ENCODE data around the gene CTNNB1. TPM values are rescaled to one million over a fixed set of nuclear protein-coding genes. Genes with fewer than 3 reads are reported as not detected.
A peak's percentile ranks its signal among the peaks of the same experiment; 100 is the strongest.

The CTNNB1 gene
- total RNA-seq, 3 donors from 2014 or later (not counting 1 experiment from before 2014, with no cell fraction given), result 213 to 258 (median 230) TPM

GRCh38 chr3:41164777-41165176 is 34.5 kb upstream of the CTNNB1 start:
- Histone ChIP-seq H3K27ac (ENCODE audit: low read length) (no peak overlapping the region), H3K27me3 (ENCODE audit: control insufficient read depth, insufficient read depth, low read length) (peaks cover 7% of the 10 kb centered on the region), H3K4me3 (ENCODE audit: low read length) (no peak overlapping the region), H3K36me3 (ENCODE audit: control insufficient read depth, insufficient read depth, low read length) (no peaks in the 10 kb centered on the region), H3K9me3 (ENCODE audit: control insufficient read depth, insufficient read depth, low read length) (no peaks in the 10 kb centered on the region), H3K4me1 (ENCODE audit: control insufficient read depth, insufficient read depth, low read length) (no peaks in the 10 kb centered on the region)
- TF ChIP-seq CTCF (IDR thresholded peaks at IDR 0.05), result no peak
- no peaks in the 10 kb centered on the region for H3K9me3 Mint-ChIP-seq
- no peak for DNase-seq
- peaks cover 11 to 34% of the 10 kb centered on the region in 2 donors for H3K27me3 Mint-ChIP-seq (ENCODE audit: low read depth in 2 of 2)
- peaks cover 0 to 8% of the 10 kb centered on the region in 2 donors for H3K4me1 Mint-ChIP-seq
- H3K4me3 Mint-ChIP-seq, result no peak overlapping the region
- no peak for ATAC-seq
- 69% methylated on average over 2 of the region's 2 CpGs for WGBS (ENCODE audit: insufficient coverage)
- H3K27ac Mint-ChIP-seq, result no peak overlapping the region
- intact Hi-C loops (cut with micrococcal nuclease), result no loop called here
- H3K36me3 Mint-ChIP-seq, result no peaks in the 10 kb centered on the region

DNA sequence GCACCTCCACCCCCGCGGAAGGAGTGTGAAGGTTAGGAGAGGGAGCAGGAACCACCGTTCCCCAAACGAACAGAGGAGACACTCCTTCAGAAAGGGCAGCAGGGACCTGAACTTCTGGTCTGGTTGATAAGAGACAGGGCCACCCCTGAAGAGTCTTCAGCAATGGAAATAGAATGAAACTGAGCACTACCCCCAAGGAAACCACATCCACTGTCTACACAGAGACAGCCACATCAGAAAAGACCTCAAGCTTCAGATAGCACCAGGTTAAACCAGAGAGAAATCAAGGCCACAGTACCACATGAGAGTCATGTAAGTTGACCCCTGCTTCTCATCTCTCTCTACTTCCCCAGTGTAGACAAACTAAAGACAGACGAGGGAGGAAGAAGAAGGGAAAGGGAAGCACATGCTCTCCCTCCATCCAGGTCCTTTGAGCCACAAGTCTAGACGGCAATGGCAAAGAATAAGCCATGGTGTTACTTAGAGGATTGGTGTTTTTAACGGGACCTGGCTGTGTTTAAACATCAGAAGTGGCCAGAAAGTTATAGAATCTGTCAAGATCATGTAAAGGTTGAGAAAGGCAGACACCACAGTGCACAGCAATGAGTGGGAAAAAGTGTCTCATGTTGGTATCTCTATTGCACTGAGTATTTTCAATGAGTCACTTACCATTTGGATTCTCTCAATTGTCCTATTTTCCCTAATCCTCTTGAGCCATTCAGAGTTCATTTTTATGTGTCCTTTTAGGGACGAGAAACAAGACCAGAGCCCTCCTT is 31.4 kb upstream of the CTNNB1 start:
- Mint-ChIP-seq H3K27ac (no peak overlapping the region), H3K36me3 (no peaks in the 10 kb centered on the region), H3K9me3 (no peaks in the 10 kb centered on the region), H3K4me1 (peaks cover 0 to 8% of the 10 kb centered on the region in 2 donors), H3K4me3 (no peak overlapping the region), H3K27me3 (ENCODE audit: low read depth in 2 of 2) (peaks cover 17 to 49% of the 10 kb centered on the region in 2 donors)
- WGBS (ENCODE audit: insufficient coverage), result 62% methylated on average over 7 of the region's 8 CpGs
- Histone ChIP-seq H3K4me1 (ENCODE audit: control insufficient read depth, insufficient read depth, low read length) (no peaks in the 10 kb centered on the region), H3K9me3 (ENCODE audit: control insufficient read depth, insufficient read depth, low read length) (no peaks in the 10 kb centered on the region), H3K27ac (ENCODE audit: low read length) (no peak overlapping the region), H3K4me3 (ENCODE audit: low read length) (no peak overlapping the region), H3K36me3 (ENCODE audit: control insufficient read depth, insufficient read depth, low read length) (no peaks in the 10 kb centered on the region), H3K27me3 (ENCODE audit: control insufficient read depth, insufficient read depth, low read length) (peaks cover 11% of the 10 kb centered on the region)
- ATAC-seq (peak in 1 of 3 donors; percentile 59), DNase-seq (peak in 1 of 2 donors; percentile 21)
- intact Hi-C loops (cut with micrococcal nuclease), result no loop called here
- no peak for TF ChIP-seq CTCF (IDR thresholded peaks at IDR 0.05)

DNA sequence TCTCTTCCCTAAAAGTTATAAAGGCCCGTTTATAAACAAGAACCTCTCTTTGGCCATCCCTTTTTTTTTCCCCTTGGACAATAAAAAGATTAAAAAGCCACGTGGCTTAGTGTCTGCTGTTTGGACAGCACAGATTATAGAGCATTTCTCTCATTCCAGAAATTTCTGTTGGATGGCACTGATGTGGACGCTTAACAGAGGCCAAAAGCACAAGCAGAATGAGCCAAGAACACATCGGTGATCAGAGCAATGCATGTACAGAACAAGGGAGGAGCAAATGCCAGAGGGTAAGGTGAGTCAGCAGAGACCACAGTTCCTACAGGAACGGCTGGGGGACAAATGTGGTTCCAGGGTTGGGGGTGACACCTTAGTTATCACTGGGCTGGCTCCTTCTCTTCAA is 30.3 kb upstream of the CTNNB1 start:
- Mint-ChIP-seq H3K27ac (no peak overlapping the region), H3K36me3 (no peaks in the 10 kb centered on the region), H3K4me3 (no peak overlapping the region), H3K4me1 (peaks cover 0 to 8% of the 10 kb centered on the region in 2 donors), H3K9me3 (no peaks in the 10 kb centered on the region), H3K27me3 (ENCODE audit: low read depth in 2 of 2) (peaks cover 17 to 49% of the 10 kb centered on the region in 2 donors)
- intact Hi-C loops (cut with micrococcal nuclease), result no loop called here
- WGBS (ENCODE audit: insufficient coverage), result 84% methylated on average over 5 of the region's 5 CpGs
- Histone ChIP-seq H3K27ac (ENCODE audit: low read length) (no peak overlapping the region), H3K4me1 (ENCODE audit: control insufficient read depth, insufficient read depth, low read length) (no peaks in the 10 kb centered on the region), H3K9me3 (ENCODE audit: control insufficient read depth, insufficient read depth, low read length) (no peaks in the 10 kb centered on the region), H3K4me3 (ENCODE audit: low read length) (no peak overlapping the region), H3K27me3 (ENCODE audit: control insufficient read depth, insufficient read depth, low read length) (peaks cover 11% of the 10 kb centered on the region), H3K36me3 (ENCODE audit: control insufficient read depth, insufficient read depth, low read length) (no peaks in the 10 kb centered on the region)
- TF ChIP-seq CTCF (IDR thresholded peaks at IDR 0.05), result no peak
- no peak for ATAC-seq
- no peak for DNase-seq
